Body of pancreas (tissue), 4 donors: ENCODE measurements around the gene KIF5B.

Experiments used
- CTCF ChIP-seq, 7 experiments: fragments of 450-650 bp in 4 of 7; fragments of 200-600 bp in 3 of 7; sonication (generic) in 3 of 7; IDR thresholded peaks; one replicate each; pipeline ENCODE4 v1.5.1; 2016 to 2019; ENCODE audit warnings: antibody characterized with exemption in 7 of 7
- POLR2A ChIP-seq, 3 donors: fragments of 450-650 bp; IDR thresholded peaks; one replicate each; pipeline ENCODE4 v1.6.1; 2016; ENCODE audit warnings: antibody characterized with exemption in 3 of 3, mild to moderate bottlenecking in 2 of 3

GRCh38 chr10:32004161-32004591 lies 52.0 kb downstream of the KIF5B start:
- TF ChIP-seq CTCF (IDR thresholded peaks at IDR 0.05) (peak in 1 of 7 experiments; percentile 5), POLR2A (IDR thresholded peaks at IDR 0.05) (no peak)
